HG03378 (cell line): ENCODE data around the gene AXIN1.
A peak's percentile ranks its signal among the peaks of the same experiment; 100 is the strongest.
"Not testable (repeated sequence)": the region's sequence is repeated elsewhere in the genome, so short reads cannot be mapped to it uniquely, and the experiment has no call there.

Source experiments
- ATAC-seq: cut with Tn5 transposase; IDR thresholded peaks from one replicate; pipeline ENCODE4 v1.9.1; 2021; ENCODE audit warnings: mild to moderate bottlenecking, moderate library complexity; ENCODE audit not compliant: unreplicated experiment

AXIN1 gene

DNA sequence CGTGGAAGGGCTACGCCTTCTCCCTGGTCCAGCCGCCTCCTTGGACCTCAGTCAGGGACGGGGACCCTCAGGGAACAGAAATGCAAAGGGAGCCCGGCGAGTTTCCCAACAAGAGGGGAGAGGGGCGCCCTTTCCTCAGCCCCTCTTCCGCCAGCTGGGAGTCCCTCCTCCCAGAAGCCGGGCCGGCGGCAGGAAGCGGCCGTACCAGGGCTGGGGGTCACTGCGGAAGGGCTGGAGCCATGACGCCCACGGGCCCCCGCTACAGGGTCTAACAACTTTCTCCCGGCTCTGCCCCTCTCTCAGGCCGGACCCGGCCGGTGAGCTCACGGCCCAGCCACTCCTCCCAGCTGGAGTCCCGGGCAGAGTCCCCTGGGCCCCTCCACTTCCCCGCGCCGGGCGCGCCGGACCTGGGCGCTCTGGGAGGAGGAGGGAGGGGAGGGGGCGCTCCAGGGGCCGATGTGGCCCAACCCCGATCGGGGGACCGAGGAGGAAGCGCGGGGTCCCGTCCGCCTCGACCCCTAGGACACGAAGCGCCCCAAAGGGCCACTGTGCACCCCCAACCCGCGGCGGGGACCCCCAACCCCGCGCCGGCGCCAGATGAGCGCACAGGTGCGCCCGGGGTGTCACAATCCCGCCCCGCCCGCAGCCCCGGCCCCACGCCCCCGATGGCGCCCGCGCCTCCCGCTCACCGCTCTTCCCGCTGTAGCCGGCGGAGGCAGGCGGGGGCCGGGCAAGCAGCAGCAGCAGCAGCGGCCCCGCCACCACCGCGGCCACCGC lies 28.7 kb upstream of the AXIN1 start:
- ATAC-seq: no peak

DNA sequence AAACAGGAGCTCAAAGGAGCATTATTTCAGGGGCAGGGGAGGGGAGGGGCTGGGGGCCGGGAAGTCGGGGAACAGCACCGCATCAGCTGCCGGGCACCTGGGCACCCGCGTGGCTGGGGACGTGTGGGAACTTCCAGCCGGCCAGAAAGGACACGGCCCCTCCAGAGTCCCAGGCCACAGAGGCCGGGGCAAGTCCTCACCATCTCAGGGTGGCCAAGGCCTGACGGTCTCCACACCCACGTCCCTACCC lies 28.2 kb upstream of the AXIN1 start:
- ATAC-seq: no peak

DNA sequence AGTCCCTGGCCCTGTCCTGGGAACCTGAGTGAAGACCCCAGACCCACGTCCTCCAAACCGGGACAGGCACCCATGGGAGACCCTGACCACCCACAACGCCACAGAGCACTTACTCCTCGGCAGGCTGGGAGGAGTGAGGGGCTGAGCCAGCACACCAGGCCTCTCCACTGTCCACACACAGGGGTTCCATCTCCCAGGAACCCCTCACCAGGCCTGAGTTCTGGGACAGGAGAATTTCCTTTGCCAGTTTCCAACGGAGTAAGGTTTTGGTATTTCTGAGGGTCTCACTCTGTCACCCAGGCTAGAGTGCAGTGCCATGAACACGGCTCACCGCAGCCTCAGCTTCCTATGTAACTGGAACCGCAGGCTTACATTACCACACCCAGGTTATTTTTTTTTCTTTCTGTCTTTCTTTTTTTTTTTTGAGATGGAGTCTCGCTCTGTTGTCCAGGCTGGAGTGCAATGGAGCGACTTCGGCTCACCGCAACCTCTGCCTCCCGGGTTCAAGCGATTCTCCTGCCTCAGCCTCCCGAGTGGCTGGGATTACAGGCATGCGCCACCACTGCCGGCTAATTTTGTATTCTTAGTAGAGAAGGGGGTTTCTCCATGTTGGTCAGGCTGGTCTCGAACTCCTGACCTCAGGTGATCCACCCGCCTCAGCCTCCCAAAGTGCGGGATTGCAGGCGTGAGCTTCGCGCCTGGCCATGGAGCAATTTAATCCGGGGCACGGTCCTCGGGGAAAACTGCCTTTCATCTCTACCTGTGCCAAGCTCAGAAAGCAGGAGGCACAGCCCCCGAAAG lies 27.6 kb upstream of the AXIN1 start:
- no peak for ATAC-seq

DNA sequence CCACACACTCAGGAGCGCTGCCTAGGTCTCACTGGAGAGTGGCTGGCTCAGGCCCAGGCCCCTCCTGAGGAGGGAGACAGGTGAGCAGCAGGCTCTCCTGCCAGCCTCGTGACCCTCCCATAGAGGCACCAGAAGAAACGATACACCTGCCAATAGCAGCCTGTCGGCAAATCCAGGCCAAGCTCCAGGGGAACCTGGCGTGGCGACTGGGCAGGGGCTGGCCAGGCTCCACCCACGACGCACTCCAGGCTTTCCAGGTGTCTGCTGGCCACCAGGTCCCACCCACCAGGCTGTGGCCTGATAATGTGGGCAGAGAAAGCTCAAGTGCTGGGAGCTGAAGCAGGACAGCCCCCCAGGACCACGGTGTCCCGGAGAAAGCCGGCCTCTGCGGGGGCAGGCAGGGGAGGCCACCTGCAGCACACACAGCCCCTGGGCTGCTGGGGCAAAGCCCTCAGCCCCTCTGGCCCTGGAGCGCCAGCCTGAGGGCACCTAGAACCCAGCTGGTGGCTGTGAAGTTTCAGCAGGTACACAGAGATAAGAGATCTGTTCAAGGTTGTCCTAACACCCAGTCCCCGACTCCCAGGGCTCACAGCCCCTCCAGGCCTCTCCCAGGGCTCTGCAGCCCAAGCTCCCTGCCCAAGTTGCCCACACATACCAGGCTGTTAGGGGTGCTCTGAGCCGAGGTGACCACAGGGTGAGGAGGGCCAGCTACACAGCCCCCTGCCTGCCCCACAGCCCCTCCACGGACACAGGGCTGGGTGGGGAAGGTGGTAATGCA lies 26.8 kb upstream of the AXIN1 start:
- no peak for ATAC-seq

DNA sequence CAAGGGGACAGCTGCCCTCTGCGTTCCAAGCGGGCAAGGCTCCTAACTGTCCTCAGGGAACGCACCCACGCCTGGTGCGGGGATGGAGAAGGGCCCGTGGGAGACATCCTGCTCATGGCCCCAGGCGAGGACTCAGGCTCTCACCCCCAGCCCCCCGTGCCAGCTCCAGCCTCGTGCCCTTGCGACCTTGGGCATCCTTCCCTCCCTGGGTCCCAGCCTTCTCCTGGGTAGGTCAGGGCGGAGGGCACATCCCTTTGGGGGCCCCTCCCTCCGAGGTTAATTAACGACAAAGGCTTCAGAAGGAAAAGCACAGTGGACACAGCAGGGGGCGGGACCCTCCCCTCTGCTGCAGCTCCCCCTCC lies 26.3 kb upstream of the AXIN1 start:
- no peak for ATAC-seq

DNA sequence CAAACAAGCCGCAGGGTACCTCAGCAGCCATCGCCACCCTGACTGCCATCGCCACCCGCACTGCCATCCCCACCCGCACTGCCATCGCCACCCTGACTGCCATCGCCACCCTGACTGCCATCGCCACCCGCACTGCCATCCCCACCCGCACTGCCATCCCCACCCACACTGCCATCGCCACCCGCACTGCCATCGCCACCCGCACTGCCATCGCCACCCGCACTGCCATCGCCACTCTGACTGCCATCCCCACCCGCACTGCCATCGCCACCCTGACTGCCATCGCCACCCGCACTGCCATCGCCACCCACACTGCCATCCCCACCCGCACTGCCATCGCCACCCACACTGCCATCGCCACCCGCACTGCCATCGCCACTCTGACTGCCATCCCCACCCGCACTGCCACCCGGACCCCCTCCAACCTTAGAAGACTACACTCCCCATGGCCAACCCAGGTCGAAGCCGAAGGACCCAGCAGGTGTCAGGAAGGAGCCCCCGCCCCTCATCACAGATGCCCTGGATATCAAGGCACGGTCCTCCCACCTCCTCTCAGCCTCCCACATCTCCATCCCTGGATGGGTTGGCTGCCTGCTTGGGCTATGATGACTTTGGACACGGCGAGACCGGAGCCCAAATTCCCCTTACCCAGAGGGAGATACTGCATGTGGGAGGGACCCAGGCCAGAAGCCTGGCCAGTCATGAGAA lies 25.7 kb upstream of the AXIN1 start:
- not testable (repeated sequence) for ATAC-seq

DNA sequence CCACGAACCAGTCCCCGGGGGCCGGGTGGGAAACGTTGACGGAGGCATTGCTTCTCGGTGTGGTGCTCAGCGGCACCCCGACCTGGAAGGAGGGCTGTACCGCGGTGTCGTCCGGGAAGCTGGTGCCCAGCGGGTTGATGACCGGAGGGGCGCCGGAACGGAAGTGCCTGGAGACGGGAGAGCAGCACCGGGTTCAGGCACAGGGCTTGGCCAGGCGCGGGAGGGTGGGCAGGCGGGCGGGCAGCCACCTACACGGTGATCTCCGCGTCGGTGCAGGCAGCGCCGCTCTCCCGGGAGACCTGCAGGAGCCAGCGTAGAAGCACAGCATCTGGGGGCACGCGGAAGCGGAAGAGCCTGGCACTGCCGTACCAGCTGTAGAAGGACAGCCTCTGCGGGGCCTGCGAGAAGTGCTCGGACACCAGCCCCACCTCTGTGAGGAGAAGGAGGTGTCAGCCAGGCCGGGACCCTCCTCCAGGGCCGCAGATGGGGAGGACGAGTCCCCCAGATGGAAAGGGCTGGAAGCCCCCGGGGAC lies 25.0 kb upstream of the AXIN1 start:
- ATAC-seq: no peak

DNA sequence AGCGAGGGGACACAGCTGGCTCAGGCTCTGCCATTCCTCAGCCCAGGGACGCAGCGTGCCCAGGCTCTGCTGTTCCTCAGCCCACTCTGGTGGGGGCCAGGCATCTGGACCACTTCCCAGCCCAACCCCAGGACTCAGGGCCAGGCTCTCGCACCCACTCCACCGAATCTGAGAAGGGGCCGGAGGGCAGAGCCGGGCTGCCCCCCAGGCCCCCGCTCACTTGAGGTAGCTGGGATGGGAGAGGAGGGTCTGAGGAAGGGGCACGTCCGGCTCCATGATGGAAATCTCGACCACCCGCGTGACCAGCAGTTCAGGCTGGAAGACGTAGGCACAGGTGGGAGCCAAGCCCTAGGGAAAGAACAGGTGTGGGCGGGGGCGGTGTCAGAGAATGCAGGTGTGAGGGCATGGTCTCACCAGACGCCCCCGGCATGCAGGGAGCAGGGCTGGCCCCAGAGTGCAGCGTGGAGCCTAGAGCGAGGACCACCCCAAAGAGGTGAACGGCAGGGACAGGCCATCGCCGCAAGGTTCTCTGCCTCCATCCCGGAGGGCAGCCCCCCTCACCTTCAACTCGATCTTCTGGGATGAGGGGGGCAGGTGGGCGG lies 24.4 kb upstream of the AXIN1 start:
- no peak for ATAC-seq

DNA sequence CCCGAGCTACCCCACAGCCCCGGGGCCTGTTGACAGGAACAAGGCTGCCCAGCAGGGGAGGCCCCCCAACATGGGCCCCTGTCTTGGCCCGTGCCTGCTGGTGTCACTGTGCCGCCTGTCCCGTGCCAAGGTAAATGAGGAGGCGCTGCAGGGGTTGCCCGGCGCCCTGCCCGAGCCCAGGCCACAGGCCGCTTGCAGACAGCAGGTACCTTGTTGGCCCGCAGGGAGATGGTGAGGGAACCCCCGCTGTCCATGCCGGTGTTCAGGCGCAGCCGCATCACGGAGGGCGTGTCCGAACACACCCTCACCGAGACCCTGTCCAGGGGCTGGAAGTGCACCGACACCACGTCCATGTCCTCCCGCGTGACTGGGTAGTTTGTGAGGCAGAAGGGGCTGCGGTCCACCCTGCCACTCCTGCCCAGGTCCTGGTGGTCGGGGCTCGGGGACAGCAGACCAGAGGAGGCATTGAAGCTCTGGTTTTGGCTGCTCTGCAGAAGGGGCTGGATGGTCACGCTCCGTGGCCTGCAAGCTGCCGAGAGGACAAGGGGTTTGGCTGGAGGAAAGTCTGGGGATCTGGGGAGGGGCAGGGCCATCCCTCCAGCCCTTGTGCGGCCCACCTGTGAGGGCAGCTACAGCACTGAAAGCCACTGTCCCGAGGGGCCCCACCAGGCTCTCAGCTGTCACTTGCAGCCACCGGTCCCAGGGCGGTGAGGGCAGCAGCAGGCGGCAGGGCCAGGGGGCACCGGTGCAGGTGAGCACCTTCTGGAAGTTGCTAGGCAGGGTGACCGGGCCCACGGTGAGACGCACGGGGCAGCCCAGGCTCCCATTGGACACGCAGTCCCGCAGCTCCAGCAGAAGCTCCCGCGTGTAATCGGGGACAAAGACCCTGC lies 23.6 kb upstream of the AXIN1 start:
- ATAC-seq: no peak

DNA sequence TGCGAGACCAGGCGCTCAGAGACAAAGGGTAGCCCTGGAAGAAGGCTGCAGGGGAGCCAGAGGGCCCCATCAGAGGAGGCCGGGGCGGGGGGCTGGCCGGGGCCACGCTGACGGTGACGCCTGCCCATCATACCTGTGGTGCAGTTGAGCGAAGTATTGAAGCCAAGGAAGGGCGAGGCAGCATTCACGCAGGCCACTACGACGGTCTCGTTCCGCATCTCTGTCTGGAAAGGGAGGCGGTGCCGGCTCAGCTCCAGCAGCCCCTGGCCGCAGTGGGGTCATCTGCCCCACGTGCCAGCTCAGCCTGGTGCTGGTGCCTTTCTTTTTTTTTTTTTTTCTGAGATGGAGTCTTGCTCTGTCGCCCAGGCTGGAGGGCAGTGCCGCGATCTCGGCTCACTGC lies 22.7 kb upstream of the AXIN1 start:
- no peak for ATAC-seq

DNA sequence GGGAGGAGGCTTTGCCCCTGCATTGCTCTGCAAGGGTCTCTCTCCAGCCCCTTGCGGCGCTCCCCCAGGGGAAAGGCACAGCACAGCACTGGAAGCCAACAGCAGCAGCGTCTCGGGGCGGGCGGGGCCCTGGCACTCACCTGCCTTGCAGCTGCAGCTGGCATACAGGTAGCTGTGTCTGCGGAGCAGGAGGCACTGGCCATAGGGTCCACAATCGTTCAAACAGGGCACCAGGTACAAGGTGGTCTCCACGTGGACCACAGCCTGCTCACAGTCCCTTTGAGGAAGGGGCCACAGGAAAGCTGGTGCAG lies 22.0 kb upstream of the AXIN1 start:
- no peak for ATAC-seq

DNA sequence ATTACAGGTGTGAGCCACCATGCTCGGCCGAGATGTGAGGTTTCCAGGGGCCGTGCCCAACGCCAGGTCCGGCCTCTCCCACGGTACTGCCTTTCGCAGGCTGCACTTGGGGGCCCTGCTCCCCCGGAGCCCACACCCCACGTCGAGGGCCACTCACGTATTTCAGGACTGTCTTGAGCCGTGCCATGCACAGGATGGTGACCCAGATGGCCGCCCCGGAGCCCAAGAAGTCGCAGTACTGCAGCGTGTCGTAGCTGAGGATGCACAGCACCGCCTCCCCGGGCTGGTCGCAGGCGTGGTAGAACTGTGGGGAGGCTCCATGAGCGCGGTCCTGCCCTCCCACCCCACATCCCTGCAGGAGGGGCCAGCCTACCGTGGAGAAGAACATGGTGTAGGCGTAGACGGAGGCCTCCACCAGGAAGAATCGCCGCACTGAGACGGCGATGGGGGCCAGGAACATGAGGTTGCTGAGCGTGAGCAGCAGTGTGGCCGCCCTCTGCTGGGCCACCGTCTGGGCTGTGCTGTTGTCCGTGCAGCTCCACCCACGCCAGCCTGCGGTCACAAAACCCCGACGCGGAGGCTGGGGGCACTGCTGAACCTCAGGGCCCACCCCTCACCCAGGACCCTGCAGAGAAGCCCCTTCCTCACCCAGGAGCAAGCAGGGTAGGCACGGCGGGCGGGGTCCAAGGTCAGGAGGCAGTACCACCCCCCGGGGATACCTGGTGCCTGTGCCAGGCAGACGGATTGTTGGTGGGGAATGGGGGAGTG lies 21.5 kb upstream of the AXIN1 start:
- ATAC-seq: no peak

DNA sequence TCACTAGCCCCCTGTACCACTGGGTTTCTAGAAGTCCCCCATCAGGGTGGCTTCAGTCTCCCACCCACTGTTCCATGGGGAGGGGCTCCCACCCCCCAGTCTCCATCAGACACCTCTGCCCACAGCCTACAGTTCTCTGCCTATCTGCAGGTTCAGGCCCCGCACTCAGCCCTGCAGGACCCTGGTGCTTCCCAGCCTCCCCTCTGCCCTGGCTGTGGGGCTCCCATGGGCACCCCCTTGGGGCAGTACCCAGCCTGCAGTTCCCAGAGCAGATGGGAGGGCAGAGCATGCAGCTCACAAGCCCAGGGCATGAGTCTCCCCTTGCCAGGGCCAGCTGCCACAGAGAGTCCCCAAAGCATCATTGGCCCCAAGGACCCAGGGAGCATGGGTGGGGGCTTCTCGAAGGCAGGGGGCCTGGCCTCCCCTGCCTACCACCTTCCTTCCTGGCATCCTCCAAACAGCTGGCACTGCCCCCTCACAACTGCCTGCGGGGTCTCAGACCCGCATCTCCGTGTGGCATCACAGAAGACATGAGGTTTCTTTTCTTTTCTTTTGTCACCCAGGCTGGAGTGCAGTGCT lies 20.6 kb upstream of the AXIN1 start:
- no peak for ATAC-seq

DNA sequence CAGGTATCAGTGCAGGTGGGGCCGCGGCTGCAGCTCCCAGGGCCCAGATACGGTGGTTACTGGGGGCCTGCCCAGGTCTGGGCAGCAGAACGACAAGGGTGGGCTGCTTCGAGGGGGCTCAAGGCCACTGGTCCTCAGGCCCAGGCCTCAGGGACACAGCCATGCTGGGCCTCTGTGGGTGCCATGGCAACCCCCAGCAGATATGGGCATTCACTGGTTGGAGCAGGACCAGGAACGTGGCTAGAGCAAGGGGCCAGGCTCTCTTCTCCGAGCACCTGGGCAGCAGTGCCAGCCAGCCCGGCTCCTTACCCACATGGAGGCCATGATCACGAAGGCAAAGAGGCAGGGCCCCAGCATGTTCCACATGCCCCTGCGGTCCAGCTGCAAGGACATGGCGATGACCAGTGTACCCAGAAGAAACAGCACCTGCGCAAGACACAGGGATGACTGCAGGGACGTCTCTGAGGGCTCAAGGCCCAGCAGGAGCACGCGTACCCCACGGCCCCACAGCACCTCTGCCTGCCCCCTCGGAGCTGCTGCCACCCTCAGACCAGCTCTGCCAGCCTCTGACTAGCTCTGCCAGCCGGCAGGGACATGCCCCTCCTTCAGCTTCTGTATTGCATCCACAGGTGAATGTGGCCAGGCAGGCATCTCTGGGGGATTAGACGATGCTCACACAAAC lies 19.9 kb upstream of the AXIN1 start:
- ATAC-seq: no peak

DNA sequence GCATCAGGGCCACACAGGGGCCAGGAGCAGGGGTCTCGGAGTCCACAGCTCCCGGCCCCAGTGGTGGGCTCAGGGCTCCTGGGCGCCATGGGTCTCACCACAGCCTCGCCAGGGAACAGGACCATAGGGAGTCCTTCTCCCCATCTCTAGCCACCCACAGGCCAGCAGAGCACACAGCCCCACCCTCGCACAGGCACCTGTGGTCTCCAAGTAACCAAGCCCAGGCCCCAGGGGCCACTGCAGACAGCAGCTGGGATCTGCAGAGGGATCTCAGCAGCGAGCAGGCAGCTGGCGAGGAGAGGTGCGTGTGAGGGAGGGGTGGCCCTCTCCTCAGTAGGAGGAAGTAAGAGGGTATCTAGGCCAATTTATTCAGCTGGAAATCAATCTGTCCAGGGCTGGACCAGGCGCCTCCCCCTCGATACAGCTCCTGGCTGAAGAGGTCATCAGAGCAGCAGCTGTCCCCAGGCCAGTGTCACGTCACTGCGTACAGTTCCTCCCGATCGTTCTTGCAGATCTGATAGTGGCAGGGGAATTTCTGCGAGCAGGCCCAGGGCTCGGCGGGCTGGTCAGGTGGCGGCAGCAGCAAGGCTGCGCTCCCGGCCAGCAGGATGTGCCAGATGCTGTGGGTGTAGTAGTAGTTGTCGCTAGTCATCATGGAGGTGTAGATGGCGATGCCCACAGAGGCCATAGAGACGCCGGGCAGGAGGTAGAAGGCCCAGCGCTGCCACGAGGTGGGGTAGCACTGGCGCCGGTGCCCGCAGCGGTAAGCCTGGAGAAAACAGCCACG lies 19.2 kb upstream of the AXIN1 start:
- no peak for ATAC-seq

DNA sequence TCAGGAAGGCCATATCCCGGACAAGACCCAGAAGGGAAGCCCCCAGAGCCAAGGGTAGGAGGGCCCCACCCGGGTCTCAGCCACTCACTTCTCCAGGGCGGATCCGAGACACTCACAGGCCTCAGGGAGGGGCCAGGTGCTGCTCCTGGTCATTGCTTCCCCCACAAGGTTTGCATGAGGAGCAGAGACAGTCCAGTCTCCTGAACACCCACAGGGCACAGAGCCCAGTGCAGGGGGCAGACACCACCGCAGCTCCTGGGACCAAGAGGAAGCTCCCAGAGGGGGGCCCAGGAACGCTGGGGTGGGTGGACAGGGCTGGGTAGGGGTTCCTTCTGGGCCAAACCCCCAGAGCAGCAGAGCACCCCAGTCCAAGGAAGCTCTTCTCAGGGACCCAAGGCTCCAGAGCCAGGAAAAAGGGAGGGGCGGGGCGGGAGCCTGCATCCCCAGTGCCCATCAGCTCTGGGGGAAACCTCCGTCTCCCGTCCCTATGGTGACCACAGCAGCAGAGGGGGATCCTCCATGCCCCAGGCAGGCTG lies 18.5 kb upstream of the AXIN1 start:
- no peak for ATAC-seq

DNA sequence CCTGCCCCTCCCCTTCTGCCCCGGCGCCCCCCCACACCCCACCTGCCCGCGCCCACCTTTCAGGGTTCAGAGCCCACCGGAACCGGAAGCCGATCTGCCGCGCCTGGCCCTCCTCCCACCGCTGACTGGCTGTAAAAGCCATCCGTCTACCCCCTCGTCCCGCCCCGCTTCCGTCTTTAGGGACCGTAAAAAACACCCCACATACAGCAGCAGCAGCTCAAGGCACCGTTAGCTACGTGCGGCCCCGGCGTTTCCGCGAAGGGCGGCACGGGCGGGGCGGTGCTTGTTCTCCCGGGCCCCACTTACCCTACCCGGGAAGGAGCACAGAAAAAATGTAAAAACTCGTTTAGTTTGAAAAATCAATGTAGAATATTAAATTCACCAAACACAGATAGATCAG lies 17.9 kb upstream of the AXIN1 start, which contains the start of gene MRPL28:
MRPL28 (minus strand) TSS at position 96 of the 400 bp plus-strand sequence. CDS start 320 bp downstream, outside the sequence.
- ATAC-seq: peak; percentile 51
